Stimulated activated CD8-positive, alpha-beta memory T cell treated with anti-CD3 and anti-CD28 coated beads, Interleukin-15, amount 100 ng/mL, for 1 hour (primary cell): Measurements from ENCODE around the gene SAE1.
A peak's percentile ranks its signal among the peaks of the same experiment; 100 is the strongest.

Experiments used
- DNase-seq: peaks from one replicate; pipeline ENCODE4 v3.0.0-alpha.2; 2020; ENCODE audit warnings: low read depth

SAE1 gene

DNA sequence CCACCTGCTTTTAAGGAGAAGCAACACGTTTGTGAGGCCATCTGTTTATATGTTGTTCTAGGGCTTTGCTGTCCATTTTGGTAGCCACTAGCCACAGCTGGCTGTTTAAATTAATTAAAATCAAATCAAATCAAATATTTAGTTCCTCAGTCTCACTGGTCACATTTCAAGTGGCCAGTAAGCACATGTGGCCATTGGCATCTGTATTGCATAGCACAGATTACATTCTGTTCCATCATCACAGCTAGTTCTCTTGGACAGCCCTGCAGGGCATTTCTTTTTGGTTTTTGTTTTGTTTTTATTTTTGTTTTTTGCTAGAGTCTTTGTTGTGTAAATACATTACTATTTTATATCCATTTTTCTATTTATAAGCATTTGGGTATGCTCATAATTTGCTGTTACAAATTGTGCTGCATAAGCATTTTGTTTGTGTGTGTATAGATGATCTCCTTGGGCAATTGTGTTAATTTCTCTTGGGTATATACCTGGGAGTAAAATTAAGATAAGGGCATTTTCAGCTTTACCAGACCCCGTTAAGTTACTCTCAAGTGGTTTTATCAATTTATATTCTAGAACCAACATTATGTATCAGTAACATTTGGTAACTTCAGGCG lies 31.3 kb downstream of the SAE1 start:
- no peak for DNase-seq

GRCh38 chr19:47168065-47168464 lies 37.4 kb downstream of the SAE1 start:
- no peak for DNase-seq

DNA sequence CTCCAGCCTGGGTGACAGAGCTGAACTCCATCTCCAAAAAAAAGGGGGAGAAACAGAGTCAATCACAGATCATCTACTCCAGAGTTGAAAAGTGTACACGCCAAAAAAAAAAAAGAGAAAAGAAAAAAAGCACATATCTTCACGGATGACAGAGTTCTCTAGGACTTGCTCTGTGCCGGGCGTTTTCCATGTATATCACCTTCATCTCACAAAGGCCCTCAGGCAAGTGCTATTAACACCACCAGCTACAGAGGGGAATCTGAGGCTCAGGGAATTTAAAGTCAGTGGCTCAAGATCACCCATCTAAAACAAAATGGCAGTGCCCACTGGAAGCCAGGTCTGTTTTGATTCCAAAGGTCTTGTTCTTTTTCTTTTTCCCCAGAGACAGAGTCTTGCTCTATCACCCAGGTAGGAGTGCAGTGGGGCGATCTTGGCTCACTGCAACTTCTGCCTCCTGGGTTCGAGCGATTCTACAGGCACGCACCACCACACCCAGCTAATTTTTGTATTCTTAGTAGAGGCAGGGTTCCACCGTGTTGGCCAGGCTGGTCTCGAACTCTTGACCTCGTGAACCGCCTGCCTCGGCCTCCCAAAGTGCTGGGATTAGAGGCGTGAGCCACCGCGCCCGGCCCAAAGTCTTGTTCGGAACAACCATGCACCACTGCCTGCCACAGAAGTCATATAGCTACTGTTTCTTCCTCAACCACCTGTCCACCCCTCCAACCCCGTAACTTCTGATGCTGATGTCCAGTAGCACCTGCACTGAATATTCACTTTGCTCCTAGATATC lies 42.2 kb downstream of the SAE1 start:
- DNase-seq: no peak

DNA sequence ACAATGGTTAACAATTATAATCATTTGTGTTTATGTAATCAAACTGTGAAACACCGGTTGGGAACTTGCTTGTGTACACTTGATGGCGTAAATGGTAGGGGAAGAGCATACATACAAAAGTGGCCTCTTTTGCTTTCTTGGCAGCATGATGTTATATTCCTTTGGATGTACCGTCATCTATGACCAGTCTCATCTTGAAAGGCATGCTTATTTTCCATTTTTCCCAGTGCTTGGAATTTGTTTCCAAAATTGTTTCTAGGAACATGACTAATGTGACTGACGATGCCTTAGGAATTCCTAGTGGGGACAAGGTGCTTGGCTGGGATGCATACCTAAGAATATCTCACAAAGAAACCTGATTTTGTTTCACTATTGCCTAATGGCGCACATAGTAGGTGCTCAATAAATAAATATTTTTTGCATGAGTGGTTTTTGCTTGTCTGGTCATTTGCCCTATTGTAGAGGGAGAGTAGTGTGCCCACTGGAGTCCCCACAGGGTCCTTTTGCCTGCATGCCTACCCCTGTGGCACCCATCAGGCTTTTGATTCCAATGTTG lies 45.5 kb downstream of the SAE1 start:
- DNase-seq: no peak

DNA sequence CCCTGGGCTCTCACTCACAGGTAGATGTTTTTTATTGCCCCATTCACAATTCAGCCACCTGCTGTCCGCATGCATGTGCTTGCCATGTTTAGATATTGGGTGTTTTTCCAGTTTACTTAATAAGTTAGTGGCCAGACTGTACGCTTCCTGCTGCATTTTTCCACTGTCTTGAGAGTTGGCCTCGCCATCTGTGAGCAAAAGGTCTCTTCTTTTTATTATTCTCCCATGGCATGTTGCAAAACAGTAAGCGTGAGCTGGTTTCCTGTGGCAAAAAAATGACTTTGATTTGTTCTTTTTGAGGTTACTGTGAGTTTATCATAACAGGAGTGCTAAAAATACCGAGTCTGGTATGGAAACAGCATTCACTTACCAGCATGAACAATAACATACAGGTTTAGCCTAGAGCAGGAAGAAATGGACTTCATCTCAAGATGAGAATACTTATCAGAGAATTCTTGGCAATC lies 46.0 kb downstream of the SAE1 start:
- no peak for DNase-seq

GRCh38 chr19:47179653-47180310 lies 49.1 kb downstream of the SAE1 start:
- no peak for DNase-seq

DNA sequence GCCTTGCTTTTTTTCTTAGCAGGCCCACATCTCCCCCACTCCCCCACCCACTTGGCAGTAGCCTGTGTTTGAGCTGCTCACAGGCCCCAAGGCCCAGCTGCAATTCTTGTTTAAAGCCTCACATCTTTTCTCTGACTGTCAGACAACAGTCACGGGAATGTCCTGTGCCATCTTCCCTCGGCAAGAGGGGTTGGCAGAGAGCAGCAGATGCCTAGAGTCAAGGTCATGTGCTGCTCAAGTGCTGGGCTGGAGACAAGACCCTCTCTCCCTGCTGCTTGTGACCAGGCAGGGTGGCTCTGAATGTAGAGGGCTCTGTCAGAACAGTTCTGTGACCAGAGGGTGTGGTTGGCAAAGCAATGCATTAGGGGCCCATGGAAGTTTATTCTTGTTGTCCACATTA lies 53.0 kb downstream of the SAE1 start:
- DNase-seq: no peak

DNA sequence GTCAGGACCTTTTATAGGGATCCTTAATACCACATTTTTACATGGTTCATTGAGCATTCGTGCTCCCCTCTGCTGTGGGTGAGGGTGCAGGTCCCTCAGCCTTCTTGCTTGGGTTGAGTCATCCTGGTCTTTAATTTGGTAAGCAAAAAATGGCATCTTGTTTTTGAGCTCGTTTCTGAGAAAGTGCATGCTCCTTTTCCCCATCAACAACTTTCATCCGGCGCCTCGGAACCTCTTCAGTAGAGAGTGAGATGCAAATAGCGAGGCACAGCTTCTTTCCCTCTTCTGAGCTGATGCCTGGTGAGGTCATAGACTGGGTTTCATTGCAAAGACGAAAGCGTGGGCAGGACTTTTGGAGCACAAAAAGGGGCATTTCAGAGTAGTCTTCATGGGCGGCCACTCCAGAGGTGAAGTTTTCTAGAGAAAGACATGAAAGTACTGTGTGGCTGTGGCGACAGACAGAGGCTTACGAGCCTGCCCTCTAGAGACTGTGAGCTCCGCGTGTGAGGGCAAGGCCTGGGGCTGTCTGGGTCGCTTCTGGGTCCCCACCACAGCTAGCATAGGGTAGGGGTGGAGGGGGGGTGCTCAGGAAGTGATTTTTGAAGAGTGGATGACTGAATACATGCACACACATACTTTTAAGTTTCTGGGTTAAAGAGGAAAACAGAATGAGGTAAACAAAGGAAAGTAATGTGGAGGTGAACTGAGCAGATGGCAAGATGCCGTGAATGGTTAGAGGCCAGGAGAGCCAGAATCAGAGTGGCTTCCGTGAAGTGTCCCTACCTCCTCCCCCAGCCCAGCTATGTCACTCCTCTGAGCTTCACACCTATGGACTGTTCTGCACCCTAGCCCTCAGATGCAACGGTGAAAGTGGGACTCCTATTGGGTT lies 56.1 kb downstream of the SAE1 start:
- DNase-seq: peak; percentile 38

- no peak for DNase-seq
These were observed 56.7 kb downstream of the SAE1 start for GRCh38 chr19:47187335-47187655.

- DNase-seq: no peak
These were observed 57.2 kb downstream of the SAE1 start for GRCh38 chr19:47187797-47188196.

- DNase-seq: no peak
These were observed 57.9 kb downstream of the SAE1 start for GRCh38 chr19:47188507-47189033.

DNA sequence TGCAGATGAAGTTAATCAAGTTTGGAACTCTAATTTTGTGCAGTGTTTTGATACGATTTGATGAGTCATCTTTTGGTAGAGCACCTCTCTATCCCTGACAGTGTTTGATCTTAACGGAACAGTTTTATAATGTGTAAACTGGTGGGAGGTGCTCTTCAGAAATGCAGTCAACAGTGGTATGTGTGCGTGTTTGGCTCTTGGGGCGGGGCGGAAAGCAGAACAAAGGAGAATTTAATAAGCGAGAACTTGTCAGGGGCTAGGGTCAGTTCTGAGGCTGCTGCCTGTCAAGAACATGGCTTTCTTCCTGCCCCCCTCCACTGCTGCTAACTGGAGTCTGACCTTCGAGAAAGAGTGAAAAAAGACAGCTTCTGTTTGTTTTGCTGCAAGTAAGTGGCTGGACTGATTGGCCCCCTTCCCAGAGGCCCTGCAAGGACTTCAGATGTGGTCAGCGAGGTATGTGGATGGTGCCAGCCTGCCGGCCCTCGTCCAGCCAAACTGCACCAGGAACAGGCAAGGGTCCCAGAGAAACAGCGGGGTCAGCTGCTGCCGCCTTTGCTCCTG lies 59.6 kb downstream of the SAE1 start:
- DNase-seq: no peak

DNA sequence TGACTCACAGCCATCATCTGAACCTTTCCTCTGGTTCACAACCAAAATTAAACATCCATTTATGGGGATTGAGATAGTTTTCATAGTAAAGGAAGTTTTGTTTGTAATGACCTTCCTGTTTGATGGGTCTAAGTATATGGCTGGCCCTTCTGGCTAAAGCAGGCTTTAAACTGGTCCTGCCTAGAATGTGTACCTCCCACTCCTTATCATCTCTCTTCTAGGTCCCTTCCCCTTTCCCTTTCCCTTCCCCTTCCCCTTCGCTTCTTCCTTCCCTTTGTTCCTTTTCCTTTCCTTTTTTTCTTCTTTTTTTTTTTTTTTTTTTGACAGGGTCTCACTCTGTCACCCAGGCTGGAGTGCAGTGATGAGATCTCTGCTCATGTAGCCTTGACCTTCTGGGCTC lies 64.8 kb downstream of the SAE1 start:
- DNase-seq: no peak

- DNase-seq: no peak
These were observed 66.5 kb downstream of the SAE1 start for GRCh38 chr19:47197141-47197540.

DNA sequence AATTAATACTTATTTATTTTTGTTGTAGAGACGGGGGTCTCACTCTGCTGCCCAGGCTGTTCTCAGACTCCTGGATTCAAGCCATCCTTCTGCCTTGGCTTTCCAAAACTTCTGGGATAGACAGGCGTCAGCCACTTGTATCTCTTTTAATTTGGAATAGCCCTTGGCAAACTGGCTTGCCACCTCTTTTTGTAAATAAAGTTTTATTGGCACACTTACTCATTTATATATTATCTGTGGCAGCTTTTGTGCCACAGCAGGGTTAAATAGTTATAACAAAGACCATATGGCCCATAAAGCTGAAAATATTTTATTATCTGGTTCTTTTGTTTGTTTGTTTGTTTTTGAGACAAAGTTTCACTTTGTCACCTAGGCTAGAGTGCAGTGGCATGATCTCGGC lies 69.9 kb downstream of the SAE1 start:
- no peak for DNase-seq

GRCh38 chr19:47203254-47203653 lies 72.6 kb downstream of the SAE1 start:
- DNase-seq: no peak

DNA sequence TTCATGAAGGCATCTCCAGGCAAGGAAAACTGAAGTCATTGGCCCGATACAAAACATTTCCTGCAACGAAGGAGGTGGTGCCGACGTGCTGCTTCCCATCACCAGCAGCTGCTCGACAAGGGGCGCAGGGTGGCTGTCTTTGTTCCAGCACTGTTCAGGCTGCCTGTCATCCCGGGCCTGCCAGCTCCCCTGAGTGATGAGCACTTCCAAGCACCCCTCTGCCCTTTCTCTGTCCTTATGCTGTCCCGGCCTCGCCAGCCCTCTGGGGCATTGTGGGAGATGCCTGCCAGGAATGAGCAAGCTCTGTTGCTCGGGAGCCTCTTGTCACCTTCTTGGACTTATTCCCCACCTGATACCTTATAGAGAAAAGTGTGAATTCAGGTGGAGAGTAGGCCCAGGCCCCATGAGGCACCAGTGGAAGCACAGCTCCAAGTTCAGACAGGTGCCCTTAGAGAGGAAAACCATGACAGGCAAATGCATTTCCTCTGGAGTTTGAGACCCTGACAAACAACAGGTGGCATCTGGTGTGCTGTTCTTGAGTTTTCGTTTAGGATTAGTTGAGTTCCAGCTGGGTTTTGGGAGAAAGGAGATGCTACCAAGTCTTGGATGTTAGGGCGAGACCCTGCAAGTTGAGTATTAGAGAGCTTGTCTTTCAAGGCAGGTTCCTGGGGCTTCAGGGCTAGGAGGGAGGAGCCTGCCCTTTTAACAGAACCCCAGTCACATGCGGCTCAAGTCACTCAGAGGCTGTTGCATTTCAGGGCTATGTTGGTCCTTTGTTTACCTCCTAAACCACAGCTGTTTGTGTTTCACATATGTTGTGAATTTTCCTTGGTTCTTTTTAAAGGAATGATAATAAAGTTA lies 78.9 kb downstream of the SAE1 start:
- no peak for DNase-seq

- DNase-seq: no peak
These were observed 79.5 kb downstream of the SAE1 start for GRCh38 chr19:47210180-47210490.

GRCh38 chr19:47210689-47211316 lies 80.2 kb downstream of the SAE1 start:
- DNase-seq: peak; percentile 68

GRCh38 chr19:47215581-47215980 lies 84.9 kb downstream of the SAE1 start:
- no peak for DNase-seq
